Dendritic cell treated with granulocyte-macrophage colony-stimulating factor and Interleukin-4, amounts not matched to agents 40 ng/mL and 50 ng/mL, for 4 days (primary cell): Measurements from ENCODE around the gene CPVL.
"Not testable (repeated sequence)": the region's sequence is repeated elsewhere in the genome, so short reads cannot be mapped to it uniquely, and the experiment has no call there.

Source experiments
- H3K27ac Mint-ChIP-seq: one replicate; pipeline ENCODE4 v1.8.0; 2022; ENCODE audit warnings: mild to moderate bottlenecking, mixed read lengths
- H3K27me3 Mint-ChIP-seq: one replicate; pipeline ENCODE4 v1.8.0; 2022; ENCODE audit warnings: mild to moderate bottlenecking, mixed read lengths
- H3K36me3 Mint-ChIP-seq: one replicate; pipeline ENCODE4 v1.8.0; 2022; ENCODE audit warnings: low read depth, mixed read lengths
- H3K4me1 Mint-ChIP-seq: one replicate; pipeline ENCODE4 v1.8.0; 2022; ENCODE audit warnings: low read depth, mixed read lengths
- H3K4me3 Mint-ChIP-seq: one replicate; pipeline ENCODE4 v1.8.0; 2022; ENCODE audit warnings: mild to moderate bottlenecking, moderate library complexity, mixed read lengths
- H3K9me3 Mint-ChIP-seq: one replicate; pipeline ENCODE4 v1.8.0; 2022; ENCODE audit warnings: mixed read lengths
- intact Hi-C: fragments of 100-400 bp; cut with micrococcal nuclease; formaldehyde crosslinking; loops from one replicate; pipeline ENCODE4 v1.15.0; 2022

CPVL gene

DNA sequence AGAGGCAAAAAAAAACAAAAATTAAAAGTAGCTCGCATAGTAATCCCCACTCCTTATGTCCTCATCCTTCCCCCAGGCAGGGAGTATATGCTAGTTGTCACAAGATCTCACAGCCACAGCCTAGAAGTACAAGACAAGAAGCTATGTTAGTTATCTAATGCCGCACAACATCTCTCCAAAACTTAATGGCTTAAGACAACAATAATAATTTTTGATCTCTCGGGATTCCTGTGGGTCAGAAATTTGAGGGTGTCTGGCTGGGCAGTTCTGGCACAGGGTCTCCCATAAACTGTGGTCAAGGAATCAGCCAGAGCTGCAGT is 39.7 kb downstream of the CPVL start:
- H3K4me1 Mint-ChIP-seq = peaks cover 59% of the 10 kb centered on the region
- H3K9me3 Mint-ChIP-seq = no peaks in the 10 kb centered on the region
- no peak overlapping the region for H3K4me3 Mint-ChIP-seq
- intact Hi-C loops = loop anchor here (2.0 kb wide), 1 partner anchor 180 kb away; no protein-coding TSS in a partner anchor
- peak overlapping the region; percentile 48 for H3K27ac Mint-ChIP-seq
- H3K36me3 Mint-ChIP-seq = peaks cover 93% of the 10 kb centered on the region
- no peaks in the 10 kb centered on the region for H3K27me3 Mint-ChIP-seq

- Mint-ChIP-seq H3K4me1 (peaks cover 53% of the 10 kb centered on the region), H3K9me3 (no peaks in the 10 kb centered on the region), H3K4me3 (no peak overlapping the region), H3K27me3 (no peaks in the 10 kb centered on the region), H3K27ac (peak overlapping the region; percentile 48), H3K36me3 (peaks cover 93% of the 10 kb centered on the region)
- intact Hi-C loops = loop anchor here (2.0 kb wide), 1 partner anchor 179 kb away; no protein-coding TSS in a partner anchor
These were observed 40.3 kb downstream of the CPVL start for GRCh38 chr7:29105752-29106668.

DNA sequence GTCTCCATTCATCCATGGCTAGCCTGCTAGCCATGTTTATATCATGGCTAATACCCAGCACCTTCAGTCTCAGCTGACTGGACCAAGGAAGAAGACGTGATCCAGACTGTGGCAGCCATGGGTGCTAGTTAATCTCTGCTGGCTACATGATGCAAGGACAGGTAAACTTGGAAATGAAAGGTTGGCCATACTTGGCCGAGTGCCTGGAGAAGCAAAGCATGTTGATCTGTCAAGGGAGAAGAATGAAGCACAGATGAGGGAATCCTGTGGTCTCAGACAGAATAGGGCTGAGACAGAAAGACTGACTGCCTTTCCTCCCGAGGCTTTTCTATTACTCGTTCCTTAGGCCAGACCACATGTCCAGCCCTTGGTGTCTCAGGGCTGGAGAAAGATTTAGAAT is 41.1 kb downstream of the CPVL start:
- Mint-ChIP-seq H3K4me1 (peaks cover 48% of the 10 kb centered on the region), H3K36me3 (peaks cover 93% of the 10 kb centered on the region), H3K27ac (no peak overlapping the region), H3K9me3 (no peaks in the 10 kb centered on the region), H3K4me3 (no peak overlapping the region), H3K27me3 (no peaks in the 10 kb centered on the region)
- intact Hi-C loops = no loop called here

DNA sequence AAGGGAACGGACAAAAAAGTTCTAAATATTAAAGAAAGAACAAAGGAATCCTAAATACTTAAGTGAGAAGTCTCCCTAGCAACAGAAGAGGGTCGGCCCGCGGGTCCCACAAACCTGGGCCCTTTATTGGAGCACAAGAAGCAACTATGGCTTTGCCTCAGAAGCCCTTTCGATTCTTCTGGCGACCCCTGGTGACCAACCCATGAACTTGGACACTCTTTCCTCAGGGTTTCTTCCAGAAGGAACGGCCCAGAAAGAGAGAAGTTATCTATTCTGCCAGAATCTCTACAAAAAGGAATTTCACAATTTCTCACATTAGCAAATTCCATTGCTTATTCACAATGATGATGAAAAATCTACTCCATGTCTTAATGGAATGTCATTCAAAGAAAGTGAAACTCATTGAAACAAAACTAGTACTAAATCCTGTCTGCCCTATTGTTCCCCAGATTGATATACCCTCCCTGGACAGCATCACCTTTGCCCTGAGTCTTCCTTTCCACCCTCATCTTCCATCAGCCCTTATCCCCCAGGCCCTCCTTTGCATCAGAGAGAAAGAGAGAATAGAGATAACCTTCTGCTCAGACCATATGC is 43.7 kb downstream of the CPVL start:
- Mint-ChIP-seq H3K27ac (no peak overlapping the region), H3K36me3 (peaks cover 94% of the 10 kb centered on the region), H3K4me3 (no peak overlapping the region), H3K27me3 (no peaks in the 10 kb centered on the region), H3K4me1 (peaks cover 30% of the 10 kb centered on the region), H3K9me3 (no peaks in the 10 kb centered on the region)
- intact Hi-C loops = loop anchor here (1.0 kb wide), 1 partner anchor 175 kb away; no protein-coding TSS in a partner anchor

DNA sequence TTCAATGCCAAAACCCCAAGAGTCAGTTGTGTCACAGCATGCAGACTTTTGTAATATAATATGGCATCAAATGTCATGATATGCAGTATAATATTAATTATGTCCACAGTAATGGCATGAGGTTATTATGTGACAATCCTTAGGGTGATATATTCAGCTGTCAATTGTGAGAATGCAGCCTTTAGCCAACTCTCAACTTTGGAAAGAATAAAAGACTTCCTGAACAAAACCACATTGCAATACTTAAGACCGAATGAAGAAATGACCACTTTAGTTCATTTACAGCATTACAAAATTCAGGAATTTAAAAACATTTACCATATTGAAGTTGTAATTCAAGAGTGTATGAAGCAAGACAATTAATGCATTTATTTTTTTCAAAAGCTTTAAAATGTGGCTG is 45.4 kb downstream of the CPVL start:
- H3K4me1 Mint-ChIP-seq = peaks cover 25% of the 10 kb centered on the region
- peaks cover 94% of the 10 kb centered on the region for H3K36me3 Mint-ChIP-seq
- H3K27ac Mint-ChIP-seq = no peak overlapping the region
- H3K27me3 Mint-ChIP-seq = peaks cover 3% of the 10 kb centered on the region
- intact Hi-C loops = no loop called here
- no peak overlapping the region for H3K4me3 Mint-ChIP-seq
- no peaks in the 10 kb centered on the region for H3K9me3 Mint-ChIP-seq

DNA sequence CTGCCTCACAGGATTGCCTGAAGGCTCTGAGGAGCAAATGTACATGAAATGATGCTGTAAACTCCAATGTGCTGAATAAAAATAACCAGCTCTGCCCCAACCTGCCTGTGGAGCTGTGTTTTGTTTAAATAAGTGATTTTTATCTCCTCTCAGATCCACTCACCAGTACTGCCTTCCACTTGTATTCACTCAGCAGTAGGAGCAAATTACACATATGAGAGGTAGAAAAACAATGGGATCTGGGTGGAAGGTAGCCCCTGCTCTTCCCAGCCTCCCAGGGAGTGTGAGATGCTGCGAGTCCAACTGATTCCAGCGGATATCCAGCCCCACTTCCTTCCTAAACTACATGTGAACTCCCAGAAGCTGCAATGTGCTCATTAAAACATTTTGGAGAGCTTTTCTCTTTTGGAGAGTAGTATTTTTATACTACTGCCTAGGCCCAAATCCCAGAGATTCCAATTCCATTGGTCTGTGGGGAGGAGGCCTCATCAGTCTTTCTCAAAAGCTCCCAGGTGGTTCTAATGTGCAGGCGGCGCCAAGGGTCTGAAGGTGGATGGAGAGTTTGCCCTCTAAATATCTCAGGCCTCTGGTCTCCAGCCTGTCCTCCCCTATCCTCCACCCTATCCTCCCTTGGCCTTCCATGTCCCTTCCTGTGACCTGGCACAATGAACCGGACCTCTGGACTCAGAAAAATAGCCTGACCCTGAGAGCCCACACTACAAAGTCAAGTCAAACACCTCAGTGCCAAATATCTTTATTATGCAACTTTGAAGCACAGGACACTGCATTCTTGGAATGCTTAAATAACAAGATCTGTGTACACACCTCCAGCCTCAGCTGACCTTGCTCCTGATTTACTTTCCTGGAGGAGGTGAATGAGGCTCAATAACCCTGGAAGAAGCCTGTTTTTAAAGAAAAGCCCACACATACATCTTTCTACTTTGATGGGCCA is 46.2 kb downstream of the CPVL start:
- intact Hi-C loops = no loop called here
- peaks cover 25% of the 10 kb centered on the region for H3K4me1 Mint-ChIP-seq
- H3K27ac Mint-ChIP-seq = no peak overlapping the region
- peaks cover 3% of the 10 kb centered on the region for H3K27me3 Mint-ChIP-seq
- no peak overlapping the region for H3K4me3 Mint-ChIP-seq
- no peaks in the 10 kb centered on the region for H3K9me3 Mint-ChIP-seq
- peaks cover 94% of the 10 kb centered on the region for H3K36me3 Mint-ChIP-seq

- Mint-ChIP-seq H3K9me3 (no peaks in the 10 kb centered on the region), H3K36me3 (peaks cover 96% of the 10 kb centered on the region), H3K4me3 (no peak overlapping the region), H3K4me1 (peaks cover 36% of the 10 kb centered on the region), H3K27ac (no peak overlapping the region), H3K27me3 (peaks cover 5% of the 10 kb centered on the region)
- intact Hi-C loops = no loop called here
These were observed 49.9 kb downstream of the CPVL start for GRCh38 chr7:29096446-29096730.

DNA sequence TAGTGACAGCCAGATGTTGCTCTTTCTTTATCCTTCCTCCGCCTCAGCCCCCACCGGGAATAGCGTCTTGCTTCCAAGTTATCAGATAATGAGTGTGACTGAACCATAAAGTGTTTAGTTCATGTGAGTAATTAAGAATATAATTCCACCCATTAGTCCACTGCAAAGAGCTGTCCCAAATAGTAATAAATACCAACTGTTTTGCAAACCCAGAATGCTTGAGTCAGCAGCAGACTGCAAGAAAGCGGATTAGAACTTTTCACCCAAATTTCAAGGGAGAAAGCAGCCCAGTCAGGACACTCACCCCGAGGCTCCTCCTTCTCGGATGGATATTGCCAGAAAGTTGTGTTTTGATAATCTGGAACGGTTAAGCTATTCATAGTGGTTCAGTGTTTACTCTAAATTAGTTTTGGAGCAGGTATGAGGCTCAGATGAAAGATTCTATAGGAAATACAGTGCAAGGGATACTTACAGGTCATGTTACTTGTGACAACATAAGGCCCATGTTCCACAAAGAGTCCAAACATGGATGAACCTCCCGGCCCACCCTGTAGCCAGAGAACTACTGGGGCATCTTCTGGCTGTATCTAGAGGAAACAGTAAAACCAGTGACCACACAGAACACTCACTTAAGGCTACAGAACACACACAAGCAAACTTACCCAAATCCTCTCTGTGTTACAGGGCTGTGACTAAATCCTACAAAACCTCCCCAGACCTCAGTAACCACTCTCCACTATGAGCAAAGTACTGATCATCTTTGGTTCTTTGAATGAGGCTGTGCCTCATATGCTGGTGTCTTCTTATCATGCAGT is 50.5 kb downstream of the CPVL start:
- peaks cover 10% of the 10 kb centered on the region for H3K27me3 Mint-ChIP-seq
- H3K36me3 Mint-ChIP-seq = peaks cover 96% of the 10 kb centered on the region
- H3K9me3 Mint-ChIP-seq = no peaks in the 10 kb centered on the region
- intact Hi-C loops = no loop called here
- H3K27ac Mint-ChIP-seq = no peak overlapping the region
- no peak overlapping the region for H3K4me3 Mint-ChIP-seq
- H3K4me1 Mint-ChIP-seq = peaks cover 42% of the 10 kb centered on the region

- peaks cover 94% of the 10 kb centered on the region for H3K36me3 Mint-ChIP-seq
- intact Hi-C loops, H3K27ac Mint-ChIP-seq, H3K4me3 Mint-ChIP-seq, H3K9me3 Mint-ChIP-seq: not testable (repeated sequence)
- peaks cover 46% of the 10 kb centered on the region for H3K4me1 Mint-ChIP-seq
- H3K27me3 Mint-ChIP-seq = peaks cover 12% of the 10 kb centered on the region
These were observed 53.2 kb downstream of the CPVL start for GRCh38 chr7:29093091-29093490.

DNA sequence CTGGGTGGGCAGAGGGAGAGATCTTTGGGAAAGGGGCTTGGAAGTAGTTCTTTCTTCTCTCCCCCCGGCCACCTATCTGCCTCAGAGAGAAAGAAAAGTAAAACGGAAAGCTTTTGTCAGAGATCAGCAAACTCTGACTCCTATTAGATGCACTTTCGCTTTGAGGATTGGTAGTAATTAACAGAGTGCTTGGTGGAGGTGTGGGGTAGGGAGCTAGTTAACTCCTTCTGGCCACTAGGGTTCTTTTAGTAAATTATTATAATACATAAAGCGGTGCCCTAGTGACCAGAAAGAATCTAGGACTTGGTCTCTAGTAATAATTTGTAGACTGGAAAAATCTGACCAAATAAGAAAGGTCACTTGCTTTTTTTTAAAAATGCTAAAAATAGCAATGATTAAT is 54.6 kb downstream of the CPVL start:
- Mint-ChIP-seq H3K27me3 (peaks cover 9% of the 10 kb centered on the region), H3K27ac (no peak overlapping the region), H3K36me3 (peaks cover 90% of the 10 kb centered on the region), H3K4me1 (peaks cover 53% of the 10 kb centered on the region), H3K9me3 (no peaks in the 10 kb centered on the region), H3K4me3 (no peak overlapping the region)
- intact Hi-C loops = no loop called here

- H3K4me3 Mint-ChIP-seq = no peak overlapping the region
- H3K4me1 Mint-ChIP-seq = peaks cover 53% of the 10 kb centered on the region
- peaks cover 89% of the 10 kb centered on the region for H3K36me3 Mint-ChIP-seq
- no peaks in the 10 kb centered on the region for H3K9me3 Mint-ChIP-seq
- H3K27me3 Mint-ChIP-seq = peaks cover 9% of the 10 kb centered on the region
- H3K27ac Mint-ChIP-seq = no peak overlapping the region
- intact Hi-C loops = no loop called here
These were observed 55.3 kb downstream of the CPVL start for GRCh38 chr7:29090836-29091601.

- Mint-ChIP-seq H3K4me1 (peaks cover 58% of the 10 kb centered on the region), H3K4me3 (no peak overlapping the region), H3K27ac (no peak overlapping the region), H3K36me3 (peaks cover 89% of the 10 kb centered on the region), H3K9me3 (no peaks in the 10 kb centered on the region), H3K27me3 (peaks cover 9% of the 10 kb centered on the region)
- intact Hi-C loops = no loop called here
These were observed 56.1 kb downstream of the CPVL start for GRCh38 chr7:29090151-29090805.
